NCI-H82 treated with DMSO at 0.1 percent for 48 hours (cell line): ENCODE results near the gene SLC4A1AP.
"Not testable (repeated sequence)": the region's sequence is repeated elsewhere in the genome, so short reads cannot be mapped to it uniquely, and the experiment has no call there.

Source experiments
- DNase-seq: peaks from one replicate; lab custom pipeline; 2025; ENCODE audit not compliant: unreplicated experiment; lab: John Stamatoyannopoulos, UW

SLC4A1AP gene

GRCh38 chr2:27652341-27652740 lies 11.3 kb upstream of the SLC4A1AP start:
- DNase-seq: no peak

- no peak for DNase-seq
Observed at GRCh38 chr2:27652790-27653189, 10.9 kb upstream of the SLC4A1AP start.

GRCh38 chr2:27653397-27653796 lies 10.3 kb upstream of the SLC4A1AP start:
- no peak for DNase-seq

- DNase-seq: peak; percentile 88
Observed at GRCh38 chr2:27655155-27655951, 8.3 kb upstream of the SLC4A1AP start.

GRCh38 chr2:27661371-27661770 lies 2.3 kb upstream of the SLC4A1AP start:
- no peak for DNase-seq

- no peak for DNase-seq
Observed at GRCh38 chr2:27664154-27664574, 475 bp downstream of the SLC4A1AP start.

GRCh38 chr2:27664622-27665363 lies 1.1 kb downstream of the SLC4A1AP start:
- DNase-seq: no peak

GRCh38 chr2:27667446-27667845 lies 3.8 kb downstream of the SLC4A1AP start:
- DNase-seq: no peak

- no peak for DNase-seq
Observed at GRCh38 chr2:27671235-27671634, 7.5 kb downstream of the SLC4A1AP start.

GRCh38 chr2:27672723-27673486 lies 9.2 kb downstream of the SLC4A1AP start:
- no peak for DNase-seq

GRCh38 chr2:27680571-27680970 lies 16.9 kb downstream of the SLC4A1AP start:
- no peak for DNase-seq

GRCh38 chr2:27681841-27682240 lies 18.2 kb downstream of the SLC4A1AP start:
- no peak for DNase-seq

- DNase-seq: not testable (repeated sequence)
Observed at GRCh38 chr2:27682334-27682771, 18.7 kb downstream of the SLC4A1AP start.

GRCh38 chr2:27683390-27684071 lies 19.8 kb downstream of the SLC4A1AP start:
- DNase-seq: peak; percentile 91

GRCh38 chr2:27685006-27685405 lies 21.3 kb downstream of the SLC4A1AP start:
- not testable (repeated sequence) for DNase-seq

- no peak for DNase-seq
Observed at GRCh38 chr2:27685577-27685976, 21.9 kb downstream of the SLC4A1AP start.

GRCh38 chr2:27687232-27687631 lies 23.5 kb downstream of the SLC4A1AP start:
- no peak for DNase-seq

- DNase-seq: no peak
Observed at GRCh38 chr2:27689424-27689823, 25.7 kb downstream of the SLC4A1AP start.

GRCh38 chr2:27690052-27690451 lies 26.4 kb downstream of the SLC4A1AP start:
- DNase-seq: no peak

- no peak for DNase-seq
Observed at GRCh38 chr2:27697660-27698059, 34.0 kb downstream of the SLC4A1AP start.

- no peak for DNase-seq
Observed at GRCh38 chr2:27701676-27702075, 38.0 kb downstream of the SLC4A1AP start.
